Glutamatergic neuron (in vitro differentiated cells): ENCODE data around the gene REELD1. TPM values are rescaled to one million over a fixed set of nuclear protein-coding genes. Genes with fewer than 3 reads are reported as not detected.

Experiments
- DNase-seq: peaks from one replicate; pipeline ENCODE4 v3.0.0; 2022
- H3K27ac Mint-ChIP-seq: one replicate; pipeline ENCODE4 v1.8.0; 2020; ENCODE audit warnings: mild to moderate bottlenecking, mixed read lengths, inconsistent platforms; ENCODE audit not compliant: unreplicated experiment
- H3K27me3 Mint-ChIP-seq: one replicate; pipeline ENCODE4 v1.8.0; 2020; ENCODE audit warnings: mild to moderate bottlenecking, moderate library complexity, mixed read lengths, inconsistent platforms; ENCODE audit not compliant: unreplicated experiment
- H3K36me3 Mint-ChIP-seq: one replicate; pipeline ENCODE4 v1.8.0; 2020; ENCODE audit warnings: mild to moderate bottlenecking, mixed read lengths, inconsistent platforms; ENCODE audit not compliant: unreplicated experiment
- H3K4me1 Mint-ChIP-seq: one replicate; pipeline ENCODE4 v1.8.0; 2020; ENCODE audit warnings: mild to moderate bottlenecking, low read depth, mixed read lengths, inconsistent platforms; ENCODE audit not compliant: unreplicated experiment
- H3K4me3 Mint-ChIP-seq: one replicate; pipeline ENCODE4 v1.8.0; 2020; ENCODE audit warnings: mild to moderate bottlenecking, mixed read lengths, inconsistent platforms; ENCODE audit not compliant: unreplicated experiment
- H3K9me3 Mint-ChIP-seq: one replicate; pipeline ENCODE4 v1.8.0; 2020; ENCODE audit warnings: mild to moderate bottlenecking, moderate library complexity, mixed read lengths, inconsistent platforms; ENCODE audit not compliant: unreplicated experiment
- CTCF ChIP-seq: fragments of 200-600 bp; sonication (generic); IDR thresholded peaks from one replicate; pipeline ENCODE4 v1.5.0; 2021; ENCODE audit not compliant: partially characterized antibody, unreplicated experiment
- total RNA-seq: library from RNA; stranded (reverse); fragmentation: NEBNext Ultra II Directional; extraction: Animal tissue kit (Norgen Biotek cat#: 25700); gene quantifications from one replicate; pipeline ENCODE4 v1.2.1, GENCODE V29; 2021; ENCODE audit not compliant: unreplicated experiment

The REELD1 gene
- total RNA-seq, 1 donor from 2014 or later: not detected

- TF ChIP-seq CTCF: no peak
Observed at GRCh38 chr4:146247356-146247755, 33.0 kb downstream of the REELD1 start.

GRCh38 chr4:146252969-146253611 is 38.8 kb downstream of the REELD1 start:
- Mint-ChIP-seq H3K27me3 (no peaks in the 10 kb centered on the region), H3K4me3 (no peak overlapping the region), H3K27ac (no peak overlapping the region), H3K9me3 (no peaks in the 10 kb centered on the region), H3K36me3 (peaks cover 3% of the 10 kb centered on the region), H3K4me1 (no peaks in the 10 kb centered on the region)
- DNase-seq: no peak
- no peak for TF ChIP-seq CTCF

More at GRCh38 chr4:146247356-146247755, 33.0 kb downstream of the REELD1 start:
- Mint-ChIP-seq H3K4me1 (peaks cover 7% of the 10 kb centered on the region), H3K27ac (no peak overlapping the region), H3K4me3 (no peak overlapping the region), H3K9me3 (peaks cover 2% of the 10 kb centered on the region), H3K36me3 (peaks cover 7% of the 10 kb centered on the region), H3K27me3 (no peaks in the 10 kb centered on the region)
- no peak for DNase-seq

GRCh38 chr4:146255463-146255862 is 41.1 kb downstream of the REELD1 start:
- no peaks in the 10 kb centered on the region for H3K9me3 Mint-ChIP-seq
- H3K4me1 Mint-ChIP-seq: no peaks in the 10 kb centered on the region
- H3K27me3 Mint-ChIP-seq: no peaks in the 10 kb centered on the region
- no peak overlapping the region for H3K27ac Mint-ChIP-seq
- no peaks in the 10 kb centered on the region for H3K36me3 Mint-ChIP-seq
- no peak overlapping the region for H3K4me3 Mint-ChIP-seq
- TF ChIP-seq CTCF: no peak
- DNase-seq: no peak

GRCh38 chr4:146255874-146256273 is 41.5 kb downstream of the REELD1 start:
- no peaks in the 10 kb centered on the region for H3K4me1 Mint-ChIP-seq
- no peaks in the 10 kb centered on the region for H3K36me3 Mint-ChIP-seq
- no peaks in the 10 kb centered on the region for H3K27me3 Mint-ChIP-seq
- no peak overlapping the region for H3K27ac Mint-ChIP-seq
- no peak for TF ChIP-seq CTCF
- no peak overlapping the region for H3K4me3 Mint-ChIP-seq
- no peaks in the 10 kb centered on the region for H3K9me3 Mint-ChIP-seq
- no peak for DNase-seq

- no peaks in the 10 kb centered on the region for H3K9me3 Mint-ChIP-seq
- no peak overlapping the region for H3K27ac Mint-ChIP-seq
- H3K4me3 Mint-ChIP-seq: no peak overlapping the region
- DNase-seq: no peak
- H3K4me1 Mint-ChIP-seq: no peaks in the 10 kb centered on the region
- TF ChIP-seq CTCF: no peak
- H3K36me3 Mint-ChIP-seq: no peaks in the 10 kb centered on the region
- H3K27me3 Mint-ChIP-seq: no peaks in the 10 kb centered on the region
Observed at GRCh38 chr4:146256328-146256727, 42.0 kb downstream of the REELD1 start.
